GM18861 (cell line): ENCODE data around the gene SHC1.

ENCODE experiments used
- ATAC-seq: cut with Tn5 transposase; IDR thresholded peaks from one replicate; pipeline ENCODE4 v1.9.1; 2021; ENCODE audit not compliant: unreplicated experiment

SHC1 gene

GRCh38 chr1:154974808-154975408 lies 4.4 kb upstream of the SHC1 start:
- ATAC-seq = peak; percentile 46

GRCh38 chr1:154974102-154974807 lies 3.7 kb upstream of the SHC1 start, which contains the start of gene CKS1B:
Gene CKS1B, plus strand, starts transcription at chr1:154974681. Its CDS starts 65 bp downstream, at chr1:154974746.
- peak; percentile 72 for ATAC-seq

- ATAC-seq = no peak
These were observed 3.0 kb upstream of the SHC1 start for GRCh38 chr1:154973344-154974101.

- no peak for ATAC-seq
These were observed 2.2 kb upstream of the SHC1 start for GRCh38 chr1:154972517-154973343.

GRCh38 chr1:154972213-154972516 lies 1.6 kb upstream of the SHC1 start:
- no peak for ATAC-seq

GRCh38 chr1:154971341-154971998 lies 923 bp upstream of the SHC1 start:
- no peak for ATAC-seq

GRCh38 chr1:154969860-154970452 lies 591 bp downstream of the SHC1 start:
- no peak for ATAC-seq

- no peak for ATAC-seq
These were observed 1.3 kb downstream of the SHC1 start for GRCh38 chr1:154969246-154969645.

GRCh38 chr1:154968731-154969130 lies 1.8 kb downstream of the SHC1 start:
- no peak for ATAC-seq

- ATAC-seq = no peak
These were observed 3.1 kb downstream of the SHC1 start for GRCh38 chr1:154967331-154967950.

- ATAC-seq = no peak
These were observed 4.4 kb downstream of the SHC1 start for GRCh38 chr1:154966111-154966510.

- ATAC-seq = no peak
These were observed 6.2 kb downstream of the SHC1 start for GRCh38 chr1:154964359-154964758.

- ATAC-seq = no peak
These were observed 6.9 kb downstream of the SHC1 start for GRCh38 chr1:154963643-154964042.

GRCh38 chr1:154962795-154963330 lies 7.7 kb downstream of the SHC1 start:
- no peak for ATAC-seq

GRCh38 chr1:154962156-154962749 lies 8.3 kb downstream of the SHC1 start:
- ATAC-seq = peak; percentile 6

GRCh38 chr1:154961207-154962155 lies 9.1 kb downstream of the SHC1 start, which contains the start of gene PYGO2:
Gene PYGO2, minus strand, starts transcription at chr1:154961782. Its CDS starts 206 bp downstream, at chr1:154961576.
- peak; percentile 69 for ATAC-seq

GRCh38 chr1:154960446-154961136 lies 10.0 kb downstream of the SHC1 start:
- no peak for ATAC-seq
